Tibial artery (tissue), 4 donors: Measurements from ENCODE around the gene B4GALNT4.

Experiments used
- DNase-seq, 2 donors: peaks; one replicate each; pipeline ENCODE4 v3.0.0-alpha.2; 2019
- H3K27ac ChIP-seq, 2 donors: fragments of 200-600 bp; sonication (generic) in 1 of 2; 1 replicate in 1 of 2; 2 replicates in 1 of 2; pipeline ENCODE4 v1.5.1; 2018 to 2019; ENCODE audit warnings: mild to moderate bottlenecking in 1 of 2
- H3K27me3 ChIP-seq, 2 donors: fragments of 200-600 bp; sonication (generic) in 1 of 2; one replicate each; pipeline versions ENCODE4 v1.5.1 to v1.6.0; 2016 to 2019
- H3K36me3 ChIP-seq, 3 donors: fragments of 200-600 bp; sonication (generic) in 2 of 3; one replicate each; pipeline ENCODE4 v1.5.1; 2016 to 2019; ENCODE audit warnings: mild to moderate bottlenecking in 2 of 3
- H3K4me1 ChIP-seq, 4 donors: fragments of 200-600 bp; sonication (generic) in 2 of 4; 1 replicate in 3 of 4; 2 replicates in 1 of 4; pipeline ENCODE4 v1.5.1; 2016 to 2019
- H3K4me3 ChIP-seq, 2 donors: fragments of 200-600 bp; sonication (generic) in 1 of 2; 1 replicate in 1 of 2; 2 replicates in 1 of 2; pipeline ENCODE4 v1.5.1; 2018 to 2019; ENCODE audit warnings: mild to moderate bottlenecking in 2 of 2
- H3K9me3 ChIP-seq, 3 donors: fragments of 200-600 bp; sonication (generic) in 1 of 3; one replicate each; pipeline ENCODE4 v1.5.1; 2016 to 2019
- intact Hi-C: fragments of 100-400 bp; cut with DNase I; formaldehyde crosslinking; loops from one replicate; pipeline ENCODE4 v1.15.0; 2023; ENCODE audit warnings: low total_unique reads
- TF ChIP-seq, protein P1 (sequence below), 2 experiments: fragments of 200-600 bp in 1 of 2; fragments of 450-650 bp in 1 of 2; IDR thresholded peaks; one replicate each; pipeline ENCODE4 v1.5.1; 2017 to 2019; ENCODE audit warnings: antibody characterized with exemption in 2 of 2, mild to moderate bottlenecking in 1 of 2, moderate library complexity in 1 of 2

The B4GALNT4 gene

DNA sequence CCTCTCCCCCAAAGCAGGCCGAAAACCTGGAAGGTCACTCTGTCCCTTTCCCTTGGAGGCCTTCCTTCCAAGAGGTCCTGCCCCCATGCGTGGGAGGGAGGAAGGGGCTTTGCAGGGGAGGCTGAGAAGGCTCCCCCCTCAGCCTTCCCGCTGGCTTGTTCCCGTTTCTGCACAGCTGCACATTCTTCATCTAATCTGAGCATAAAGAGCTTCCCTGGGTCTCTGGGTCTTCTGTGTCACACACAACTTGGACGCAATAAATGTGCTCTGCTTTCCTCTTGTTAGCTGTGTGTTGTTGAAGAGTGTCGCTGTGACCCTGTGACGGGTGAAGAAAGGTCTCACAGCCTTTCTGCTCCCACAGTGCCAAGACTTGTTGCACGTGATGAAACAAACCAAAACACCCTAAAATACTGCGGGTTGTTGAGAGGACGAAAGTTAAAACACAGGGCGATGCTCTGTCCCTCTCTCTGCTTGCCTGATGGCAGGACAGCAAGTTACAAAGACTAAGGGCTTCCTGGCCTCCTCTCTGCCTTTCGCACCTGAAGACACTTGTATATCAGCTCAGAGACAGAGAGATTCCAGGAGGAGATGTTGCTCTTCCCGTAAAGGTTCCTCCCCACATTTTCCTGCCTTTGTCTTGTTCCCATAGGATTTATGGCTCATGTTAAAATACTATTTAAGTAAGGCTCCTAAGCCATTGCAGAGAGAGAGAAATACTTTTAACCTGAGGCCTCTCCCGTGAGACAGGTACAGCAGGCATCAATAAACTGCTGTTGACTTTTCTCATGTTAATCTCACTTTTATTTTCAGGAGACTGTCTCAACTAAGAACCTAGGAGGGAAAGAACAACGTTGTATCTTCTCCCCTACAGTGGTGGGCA, 33.3 kb upstream of the B4GALNT4 start:
- Histone ChIP-seq H3K36me3 (no peaks in the 10 kb centered on the region), H3K4me1 (peaks cover 0 to 8% (median 0%) of the 10 kb centered on the region in 4 donors), H3K27ac (peak overlapping the region; percentile 20 to 41), H3K27me3 (no peaks in the 10 kb centered on the region), H3K4me3 (no peak overlapping the region), H3K9me3 (no peaks in the 10 kb centered on the region)
- TF ChIP-seq, protein P1, sequence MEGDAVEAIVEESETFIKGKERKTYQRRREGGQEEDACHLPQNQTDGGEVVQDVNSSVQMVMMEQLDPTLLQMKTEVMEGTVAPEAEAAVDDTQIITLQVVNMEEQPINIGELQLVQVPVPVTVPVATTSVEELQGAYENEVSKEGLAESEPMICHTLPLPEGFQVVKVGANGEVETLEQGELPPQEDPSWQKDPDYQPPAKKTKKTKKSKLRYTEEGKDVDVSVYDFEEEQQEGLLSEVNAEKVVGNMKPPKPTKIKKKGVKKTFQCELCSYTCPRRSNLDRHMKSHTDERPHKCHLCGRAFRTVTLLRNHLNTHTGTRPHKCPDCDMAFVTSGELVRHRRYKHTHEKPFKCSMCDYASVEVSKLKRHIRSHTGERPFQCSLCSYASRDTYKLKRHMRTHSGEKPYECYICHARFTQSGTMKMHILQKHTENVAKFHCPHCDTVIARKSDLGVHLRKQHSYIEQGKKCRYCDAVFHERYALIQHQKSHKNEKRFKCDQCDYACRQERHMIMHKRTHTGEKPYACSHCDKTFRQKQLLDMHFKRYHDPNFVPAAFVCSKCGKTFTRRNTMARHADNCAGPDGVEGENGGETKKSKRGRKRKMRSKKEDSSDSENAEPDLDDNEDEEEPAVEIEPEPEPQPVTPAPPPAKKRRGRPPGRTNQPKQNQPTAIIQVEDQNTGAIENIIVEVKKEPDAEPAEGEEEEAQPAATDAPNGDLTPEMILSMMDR (IDR thresholded peaks at IDR 0.05), result no peak
- peak in 1 of 2 donors; percentile 64 for DNase-seq
- intact Hi-C loops, result no loop called here

- Histone ChIP-seq H3K27me3 (no peaks in the 10 kb centered on the region), H3K4me1 (peaks cover 0 to 8% (median 0%) of the 10 kb centered on the region in 4 donors), H3K27ac (no peak overlapping the region), H3K36me3 (no peaks in the 10 kb centered on the region), H3K9me3 (no peaks in the 10 kb centered on the region), H3K4me3 (no peak overlapping the region)
- TF ChIP-seq, protein P1 (IDR thresholded peaks at IDR 0.05), result no peak
- intact Hi-C loops, result no loop called here
- DNase-seq, result no peak
Measured at GRCh38 chr11:336659-337198, 32.6 kb upstream of the B4GALNT4 start.

DNA sequence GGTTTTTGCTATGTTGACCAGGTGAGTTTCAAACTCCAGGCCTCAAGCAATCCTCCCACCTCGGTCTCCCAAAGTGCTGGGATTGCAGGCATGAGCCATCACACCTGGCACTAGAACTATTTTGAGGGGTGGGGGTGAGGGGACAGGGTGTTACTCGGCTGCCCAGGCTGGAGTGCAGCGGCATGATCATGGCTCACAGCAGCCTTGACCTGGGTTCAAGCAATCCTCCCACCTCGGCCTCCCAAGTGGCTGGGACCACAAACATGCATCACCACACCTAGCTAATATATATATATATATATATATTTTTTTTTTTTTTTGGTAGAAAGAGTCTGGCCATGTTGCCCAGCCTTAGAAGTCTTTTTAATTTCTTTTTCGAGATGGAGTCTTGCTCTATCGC, 31.6 kb upstream of the B4GALNT4 start:
- H3K27me3 ChIP-seq, result no peaks in the 10 kb centered on the region
- TF ChIP-seq, protein P1 (IDR thresholded peaks at IDR 0.05), result no peak
- H3K36me3 ChIP-seq, result no peaks in the 10 kb centered on the region
- DNase-seq, result peak in 1 of 2 donors; percentile 16
- intact Hi-C loops, result no loop called here
- H3K9me3 ChIP-seq, result no peaks in the 10 kb centered on the region
- H3K27ac ChIP-seq, result no peak overlapping the region
- peaks cover 0 to 8% (median 0%) of the 10 kb centered on the region in 4 donors for H3K4me1 ChIP-seq
- H3K4me3 ChIP-seq, result no peak overlapping the region

GRCh38 chr11:339963-340362, 29.3 kb upstream of the B4GALNT4 start:
- TF ChIP-seq, protein P1 (IDR thresholded peaks at IDR 0.05), result no peak
- H3K9me3 ChIP-seq, result no peaks in the 10 kb centered on the region
- H3K36me3 ChIP-seq, result no peaks in the 10 kb centered on the region
- no peak overlapping the region for H3K27ac ChIP-seq
- peaks cover 0 to 8% (median 0%) of the 10 kb centered on the region in 4 donors for H3K4me1 ChIP-seq
- no peak for DNase-seq
- intact Hi-C loops, result no loop called here
- H3K4me3 ChIP-seq, result no peak overlapping the region
- H3K27me3 ChIP-seq, result no peaks in the 10 kb centered on the region

GRCh38 chr11:340539-341512, 28.5 kb upstream of the B4GALNT4 start:
- no peaks in the 10 kb centered on the region for H3K36me3 ChIP-seq
- H3K27me3 ChIP-seq, result no peaks in the 10 kb centered on the region
- intact Hi-C loops, result no loop called here
- no peak overlapping the region for H3K4me3 ChIP-seq
- H3K9me3 ChIP-seq, result no peaks in the 10 kb centered on the region
- no peak for DNase-seq
- TF ChIP-seq, protein P1 (IDR thresholded peaks at IDR 0.05), result no peak
- H3K4me1 ChIP-seq, result peaks cover 0 to 7% (median 0%) of the 10 kb centered on the region in 4 donors
- H3K27ac ChIP-seq, result no peak overlapping the region
